ENCODE measurements around the gene TGFB1I1. TPM values are rescaled to one million over a fixed set of nuclear protein-coding genes. Genes with fewer than 3 reads are reported as not detected.

Gene TGFB1I1
- total RNA-seq, 1 experiment from 2014 or later: 8.7 TPM

DNA sequence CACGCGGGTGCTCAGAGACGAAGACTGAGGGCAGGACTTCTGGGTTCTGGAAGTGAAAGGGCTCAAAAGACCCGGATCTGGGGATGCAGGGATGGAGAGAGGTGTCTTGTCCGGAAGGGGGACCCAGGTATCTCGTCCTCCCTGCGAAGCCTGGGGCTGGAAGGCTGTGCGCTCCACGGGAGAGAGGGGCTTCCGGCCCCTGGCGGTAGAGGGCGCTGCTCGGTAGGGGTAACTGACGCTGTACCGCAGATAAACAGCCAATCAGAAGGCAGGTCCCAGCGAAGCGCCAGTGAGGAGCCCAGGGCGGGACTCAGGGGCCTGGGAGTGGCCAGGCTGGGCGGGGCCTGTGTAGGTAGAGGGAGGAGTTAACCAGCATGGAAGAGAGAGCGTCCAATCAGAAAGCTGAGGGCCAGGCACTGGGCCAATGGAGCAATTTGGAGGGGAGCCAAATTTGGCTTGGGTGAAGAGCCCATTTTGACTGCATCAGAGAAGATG lies 804 bp downstream of the TGFB1I1 start:
- Histone ChIP-seq H3K27ac (ENCODE audit: low read depth, low read length) (peak overlapping the region; percentile 78), H3K27me3 (ENCODE audit: insufficient read depth, low read length) (no peaks in the 10 kb centered on the region), H3K36me3 (ENCODE audit: control insufficient read depth in 1 of 2, insufficient read depth in 2 of 2, low read length in 2 of 2) (no peaks in the 10 kb centered on the region), H3K4me2 (ENCODE audit: low read length) (peak overlapping the region; percentile 98), H3K4me1 (ENCODE audit: control insufficient read depth in 1 of 2, insufficient read depth in 2 of 2, low read length in 2 of 2) (peaks cover 11 to 34% of the 10 kb centered on the region in 2 experiments), H3K9me2 (ENCODE audit: insufficient read depth) (no peaks in the 10 kb centered on the region), H3K9ac (ENCODE audit: low read length) (peak overlapping the region; percentile 71), H4K20me1 (ENCODE audit: insufficient read depth) (no peaks in the 10 kb centered on the region), H3K9me3 (ENCODE audit: control insufficient read depth in 1 of 2, insufficient read depth in 1 of 2, low read depth in 1 of 2, low read length in 2 of 2) (no peaks in the 10 kb centered on the region), H3K79me2 (ENCODE audit: insufficient read depth, low read length) (no peaks in the 10 kb centered on the region), H2AFZ (ENCODE audit: low read depth, low read length, poor library complexity, severe bottlenecking) (peak overlapping the region; percentile 94), H3K4me3 (replicated peaks in 1 of 2; ENCODE audit: low read depth in 1 of 2, low read length in 2 of 2) (peak overlapping the region; percentile 66 to 72)
- ChIA-PET CTCF (interaction anchor here (0.5 to 1.0 kb wide), 12 partner anchors 8 to 401 kb away, joined by 3 to 32 read pairs (median 3); partner anchors contain the start of genes ARMC5, SLC5A2 and ZNF267), POLR2A (interaction anchor here (1.0 kb wide), 1 partner anchor 13 kb away, joined by 4 read pairs; the partner anchor contains the start of gene ARMC5), RAD21 (ENCODE audit: low non-redundant PET in 1 of 2, low total read pairs in 2 of 2, uncharacterized antibody in 2 of 2, unreplicated experiment in 2 of 2) (interaction anchor here in 1 of 2 experiments (0.6 kb wide), 1 partner anchor 234 kb away, joined by 3 read pairs; no protein-coding TSS in a partner anchor)
- no TSS peak for BruUV-seq (replicated peaks)
- intact Hi-C loops (cut with micrococcal nuclease): loop anchor here (5.0 kb wide), 1 partner anchor 225 kb away; no protein-coding TSS in a partner anchor
- ATAC-seq: peak; percentile 89
- DNase-seq (ENCODE audit: low read depth, low spot score): peak; percentile 90
- TF ChIP-seq FOSL1 (IDR thresholded peaks at IDR 0.05; ENCODE audit: low read depth) (no peak), TCF7L2 (IDR thresholded peaks at IDR 0.05; ENCODE audit: borderline replicate concordance, extremely low read depth, insufficient read depth, insufficient read length) (no peak), EGR1 (IDR thresholded peaks at IDR 0.05; ENCODE audit: low read depth) (no peak), SRF (IDR thresholded peaks at IDR 0.05; ENCODE audit: low read depth) (no peak), ELF1 (IDR thresholded peaks at IDR 0.05; ENCODE audit: borderline replicate concordance, low read depth) (no peak), ZFX (IDR thresholded peaks at IDR 0.05) (no peak), SP1 (IDR thresholded peaks at IDR 0.05; ENCODE audit: low read depth) (peak; percentile 60), POLR2AphosphoS5 (IDR thresholded peaks at IDR 0.05; ENCODE audit: low read depth, low read length) (peak; percentile 63), EZH2 (IDR thresholded peaks at IDR 0.05) (no peak), SIN3A (IDR thresholded peaks at IDR 0.05; ENCODE audit: low read depth) (no peak), ZNF274 (IDR thresholded peaks at IDR 0.05; ENCODE audit: low read depth, low read length) (no peak), EZH2phosphoT487 (IDR thresholded peaks at IDR 0.05; ENCODE audit: borderline replicate concordance) (no peak), CEBPB (IDR thresholded peaks at IDR 0.05; ENCODE audit: low read depth) (no peak), POLR2A (IDR thresholded peaks at IDR 0.05; ENCODE audit: borderline replicate concordance, extremely low read depth, insufficient read depth, insufficient read length) (no peak), YY1 (IDR thresholded peaks at IDR 0.05; ENCODE audit: extremely low read depth, insufficient replicate concordance, low read depth, low read length) (no peak), CBX3 (IDR thresholded peaks at IDR 0.05; ENCODE audit: low read depth) (no peak; the same call in none of the 2 replicates), JUND (IDR thresholded peaks at IDR 0.05) (no peak)
- TF ChIP-seq, protein P1, sequence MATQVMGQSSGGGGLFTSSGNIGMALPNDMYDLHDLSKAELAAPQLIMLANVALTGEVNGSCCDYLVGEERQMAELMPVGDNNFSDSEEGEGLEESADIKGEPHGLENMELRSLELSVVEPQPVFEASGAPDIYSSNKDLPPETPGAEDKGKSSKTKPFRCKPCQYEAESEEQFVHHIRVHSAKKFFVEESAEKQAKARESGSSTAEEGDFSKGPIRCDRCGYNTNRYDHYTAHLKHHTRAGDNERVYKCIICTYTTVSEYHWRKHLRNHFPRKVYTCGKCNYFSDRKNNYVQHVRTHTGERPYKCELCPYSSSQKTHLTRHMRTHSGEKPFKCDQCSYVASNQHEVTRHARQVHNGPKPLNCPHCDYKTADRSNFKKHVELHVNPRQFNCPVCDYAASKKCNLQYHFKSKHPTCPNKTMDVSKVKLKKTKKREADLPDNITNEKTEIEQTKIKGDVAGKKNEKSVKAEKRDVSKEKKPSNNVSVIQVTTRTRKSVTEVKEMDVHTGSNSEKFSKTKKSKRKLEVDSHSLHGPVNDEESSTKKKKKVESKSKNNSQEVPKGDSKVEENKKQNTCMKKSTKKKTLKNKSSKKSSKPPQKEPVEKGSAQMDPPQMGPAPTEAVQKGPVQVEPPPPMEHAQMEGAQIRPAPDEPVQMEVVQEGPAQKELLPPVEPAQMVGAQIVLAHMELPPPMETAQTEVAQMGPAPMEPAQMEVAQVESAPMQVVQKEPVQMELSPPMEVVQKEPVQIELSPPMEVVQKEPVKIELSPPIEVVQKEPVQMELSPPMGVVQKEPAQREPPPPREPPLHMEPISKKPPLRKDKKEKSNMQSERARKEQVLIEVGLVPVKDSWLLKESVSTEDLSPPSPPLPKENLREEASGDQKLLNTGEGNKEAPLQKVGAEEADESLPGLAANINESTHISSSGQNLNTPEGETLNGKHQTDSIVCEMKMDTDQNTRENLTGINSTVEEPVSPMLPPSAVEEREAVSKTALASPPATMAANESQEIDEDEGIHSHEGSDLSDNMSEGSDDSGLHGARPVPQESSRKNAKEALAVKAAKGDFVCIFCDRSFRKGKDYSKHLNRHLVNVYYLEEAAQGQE (IDR thresholded peaks at IDR 0.05; ENCODE audit: low read depth): no peak
- TF ChIP-seq, protein P2, sequence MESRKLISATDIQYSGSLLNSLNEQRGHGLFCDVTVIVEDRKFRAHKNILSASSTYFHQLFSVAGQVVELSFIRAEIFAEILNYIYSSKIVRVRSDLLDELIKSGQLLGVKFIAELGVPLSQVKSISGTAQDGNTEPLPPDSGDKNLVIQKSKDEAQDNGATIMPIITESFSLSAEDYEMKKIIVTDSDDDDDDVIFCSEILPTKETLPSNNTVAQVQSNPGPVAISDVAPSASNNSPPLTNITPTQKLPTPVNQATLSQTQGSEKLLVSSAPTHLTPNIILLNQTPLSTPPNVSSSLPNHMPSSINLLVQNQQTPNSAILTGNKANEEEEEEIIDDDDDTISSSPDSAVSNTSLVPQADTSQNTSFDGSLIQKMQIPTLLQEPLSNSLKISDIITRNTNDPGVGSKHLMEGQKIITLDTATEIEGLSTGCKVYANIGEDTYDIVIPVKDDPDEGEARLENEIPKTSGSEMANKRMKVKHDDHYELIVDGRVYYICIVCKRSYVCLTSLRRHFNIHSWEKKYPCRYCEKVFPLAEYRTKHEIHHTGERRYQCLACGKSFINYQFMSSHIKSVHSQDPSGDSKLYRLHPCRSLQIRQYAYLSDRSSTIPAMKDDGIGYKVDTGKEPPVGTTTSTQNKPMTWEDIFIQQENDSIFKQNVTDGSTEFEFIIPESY (IDR thresholded peaks at IDR 0.05; ENCODE audit: extremely low read depth, insufficient replicate concordance, low read length): no peak
- TF ChIP-seq, protein P3, sequence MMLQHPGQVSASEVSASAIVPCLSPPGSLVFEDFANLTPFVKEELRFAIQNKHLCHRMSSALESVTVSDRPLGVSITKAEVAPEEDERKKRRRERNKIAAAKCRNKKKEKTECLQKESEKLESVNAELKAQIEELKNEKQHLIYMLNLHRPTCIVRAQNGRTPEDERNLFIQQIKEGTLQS (IDR thresholded peaks at IDR 0.05): no peak
- TF ChIP-seq, protein P4, sequence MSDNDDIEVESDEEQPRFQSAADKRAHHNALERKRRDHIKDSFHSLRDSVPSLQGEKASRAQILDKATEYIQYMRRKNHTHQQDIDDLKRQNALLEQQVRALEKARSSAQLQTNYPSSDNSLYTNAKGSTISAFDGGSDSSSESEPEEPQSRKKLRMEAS (IDR thresholded peaks at IDR 0.05): no peak

All from HCT116 (cell line).